Measurements from ENCODE around the gene CNBD2.
A peak's percentile ranks its signal among the peaks of the same experiment; 100 is the strongest.
"Not testable (repeated sequence)": the region's sequence is repeated elsewhere in the genome, so short reads cannot be mapped to it uniquely, and the experiment has no call there.

CNBD2 gene

GRCh38 chr20:35974256-35974655 is 5.9 kb downstream of the CNBD2 start:
- no peak for DNase-seq (ENCODE audit: low read depth, low spot score)

GRCh38 chr20:35975576-35976373 is 7.4 kb downstream of the CNBD2 start:
- DNase-seq (ENCODE audit: low read depth, low spot score), result no peak

- DNase-seq (ENCODE audit: low read depth, low spot score), result no peak
These were observed 9.7 kb downstream of the CNBD2 start for GRCh38 chr20:35978041-35978513.

- DNase-seq (ENCODE audit: low read depth, low spot score), result no peak
These were observed 11.2 kb downstream of the CNBD2 start for GRCh38 chr20:35979544-35979943.

- DNase-seq (ENCODE audit: low read depth, low spot score), result no peak
These were observed 13.6 kb downstream of the CNBD2 start for GRCh38 chr20:35981969-35982368.

- DNase-seq (ENCODE audit: low read depth, low spot score), result no peak
These were observed 16.0 kb downstream of the CNBD2 start for GRCh38 chr20:35984382-35984781.

- DNase-seq (ENCODE audit: low read depth, low spot score), result no peak
These were observed 17.4 kb downstream of the CNBD2 start for GRCh38 chr20:35985806-35986205.

- no peak for DNase-seq (ENCODE audit: low read depth, low spot score)
These were observed 20.6 kb downstream of the CNBD2 start for GRCh38 chr20:35988910-35989463.

- no peak for DNase-seq (ENCODE audit: low read depth, low spot score)
These were observed 22.9 kb downstream of the CNBD2 start for GRCh38 chr20:35991142-35991771.

- DNase-seq (ENCODE audit: low read depth, low spot score), result peak; percentile 25
These were observed 24.4 kb downstream of the CNBD2 start for GRCh38 chr20:35992713-35993335.

GRCh38 chr20:35994994-35995453 is 26.6 kb downstream of the CNBD2 start:
- DNase-seq (ENCODE audit: low read depth, low spot score), result peak; percentile 59

- DNase-seq (ENCODE audit: low read depth, low spot score), result not testable (repeated sequence)
These were observed 28.1 kb downstream of the CNBD2 start for GRCh38 chr20:35996492-35996891.

GRCh38 chr20:36001331-36001730 is 32.9 kb downstream of the CNBD2 start:
- not testable (repeated sequence) for DNase-seq (ENCODE audit: low read depth, low spot score)

- no peak for DNase-seq (ENCODE audit: low read depth, low spot score)
These were observed 34.5 kb downstream of the CNBD2 start for GRCh38 chr20:36002855-36003254.

- DNase-seq (ENCODE audit: low read depth, low spot score), result no peak
These were observed 35.7 kb downstream of the CNBD2 start for GRCh38 chr20:36004045-36004444.

- no peak for DNase-seq (ENCODE audit: low read depth, low spot score)
These were observed 40.2 kb downstream of the CNBD2 start for GRCh38 chr20:36008461-36009035.

GRCh38 chr20:36010076-36010475 is 41.7 kb downstream of the CNBD2 start:
- no peak for DNase-seq (ENCODE audit: low read depth, low spot score)

GRCh38 chr20:36010825-36011224 is 42.4 kb downstream of the CNBD2 start:
- DNase-seq (ENCODE audit: low read depth, low spot score), result no peak

GRCh38 chr20:36015806-36016403 is 47.5 kb downstream of the CNBD2 start:
- DNase-seq (ENCODE audit: low read depth, low spot score), result no peak

GRCh38 chr20:36017048-36017951 is 48.9 kb downstream of the CNBD2 start:
- DNase-seq (ENCODE audit: low read depth, low spot score), result no peak

All from activated CD4-positive, CD25-positive, alpha-beta regulatory T cell treated with anti-CD3 and anti-CD28 coated beads, Interleukin-2, amount 50 U/mL, for 16 hours (primary cell).